SIG-M5 treated with dmso at 0.1 percent for 504 hours (cell line): Measurements from ENCODE around the gene MSH3.

Source experiments
- DNase-seq: peaks from one replicate; lab custom pipeline; 2025; ENCODE audit not compliant: unreplicated experiment; lab: John Stamatoyannopoulos, UW

Gene MSH3

DNA sequence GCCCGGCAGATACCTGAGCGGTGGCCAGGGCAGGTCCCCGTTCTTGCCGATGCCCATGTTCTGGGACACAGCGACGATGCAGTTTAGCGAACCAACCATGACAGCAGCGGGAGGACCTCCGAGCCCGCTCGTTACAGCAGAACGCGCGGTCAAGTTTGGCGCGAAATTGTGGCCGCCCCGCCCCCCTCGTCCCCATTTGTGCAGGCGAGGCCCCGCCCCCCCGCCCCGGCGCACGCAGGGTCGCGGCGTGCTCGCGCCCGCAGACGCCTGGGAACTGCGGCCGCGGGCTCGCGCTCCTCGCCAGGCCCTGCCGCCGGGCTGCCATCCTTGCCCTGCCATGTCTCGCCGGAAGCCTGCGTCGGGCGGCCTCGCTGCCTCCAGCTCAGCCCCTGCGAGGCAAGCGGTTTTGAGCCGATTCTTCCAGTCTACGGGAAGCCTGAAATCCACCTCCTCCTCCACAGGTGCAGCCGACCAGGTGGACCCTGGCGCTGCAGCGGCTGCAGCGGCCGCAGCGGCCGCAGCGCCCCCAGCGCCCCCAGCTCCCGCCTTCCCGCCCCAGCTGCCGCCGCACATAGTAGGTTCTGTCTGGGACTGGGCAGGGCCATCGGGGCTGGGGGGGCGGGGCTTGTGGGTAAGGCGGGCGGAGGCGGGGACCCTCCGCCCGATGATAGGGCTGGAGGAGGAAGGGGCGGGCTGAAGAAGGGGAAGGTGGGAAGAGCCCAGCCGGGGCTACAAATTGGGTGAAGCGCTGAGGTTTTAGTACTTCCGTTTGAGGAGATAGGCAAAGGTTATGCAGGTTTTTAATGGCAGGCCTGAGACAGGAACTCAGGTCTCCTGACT is at the start of gene MSH3, which contains the start of gene DHFR:
Gene MSH3, plus strand, starts transcription at position 262 of the 840 bp plus-strand sequence. Its CDS starts 76 bp downstream, at position 338.
Gene DHFR, minus strand, starts transcription at position 593 of the 840 bp plus-strand sequence. Its CDS starts 494 bp downstream, at position 99.
- peak; percentile 97 for DNase-seq

DNA sequence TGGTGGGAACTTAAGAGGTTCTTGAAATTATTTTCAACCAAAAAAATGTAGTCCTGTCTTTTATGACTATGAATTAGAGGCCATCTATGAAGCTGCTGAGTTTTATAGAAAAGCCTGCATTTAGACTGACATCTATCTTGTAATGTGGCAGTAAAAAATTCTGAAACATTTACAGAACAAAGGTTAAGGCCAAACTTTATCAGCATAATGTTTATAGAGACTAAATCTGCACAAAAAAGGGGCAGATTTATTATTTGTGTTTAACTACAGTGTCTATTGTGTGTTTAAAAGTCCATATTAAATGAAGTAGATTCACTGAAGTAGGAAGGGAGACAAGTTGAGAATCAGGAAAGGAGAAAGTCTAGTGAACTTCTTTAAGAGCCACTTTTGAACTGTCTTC is 47.1 kb upstream of the MSH3 start:
- DNase-seq = no peak

DNA sequence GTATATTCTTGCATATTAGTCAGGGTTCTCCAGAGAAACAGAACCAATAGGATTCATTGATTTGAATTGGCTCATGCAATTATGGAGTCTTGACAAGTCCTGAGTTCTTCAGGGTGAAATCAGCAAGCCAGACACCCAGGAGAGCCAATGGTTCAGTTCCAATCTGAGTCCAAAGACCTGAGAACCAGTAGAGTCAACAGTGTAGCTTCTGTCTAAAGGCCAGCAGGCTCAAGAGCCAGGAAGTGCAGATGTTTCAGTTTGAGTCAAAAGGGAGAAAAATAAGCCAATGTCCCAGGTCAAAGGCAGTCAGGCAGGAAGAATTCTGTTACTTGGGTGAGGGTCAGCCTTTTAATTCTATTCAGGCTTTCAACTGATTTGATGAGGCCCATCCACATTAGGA is 46.6 kb upstream of the MSH3 start:
- DNase-seq = no peak

DNA sequence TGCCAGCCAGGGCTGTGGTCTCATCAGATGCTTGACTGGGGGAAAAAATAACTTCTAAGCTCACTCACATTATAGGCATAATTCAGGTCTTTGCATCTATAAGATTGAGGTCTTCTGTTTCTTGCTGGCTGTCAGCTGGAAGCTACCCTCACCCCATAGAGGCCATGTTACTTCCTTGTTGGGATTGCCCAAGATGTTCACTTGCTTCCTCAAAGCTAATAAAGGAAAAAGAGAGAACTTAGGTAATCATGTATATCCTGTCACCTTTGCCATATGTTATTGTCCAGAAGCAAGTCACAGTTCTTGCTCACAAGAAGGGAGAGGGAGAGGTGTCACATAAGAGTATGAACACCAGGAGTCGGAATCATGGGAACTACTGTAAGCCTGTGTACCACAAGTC is 45.7 kb upstream of the MSH3 start:
- peak; percentile 96 for DNase-seq

DNA sequence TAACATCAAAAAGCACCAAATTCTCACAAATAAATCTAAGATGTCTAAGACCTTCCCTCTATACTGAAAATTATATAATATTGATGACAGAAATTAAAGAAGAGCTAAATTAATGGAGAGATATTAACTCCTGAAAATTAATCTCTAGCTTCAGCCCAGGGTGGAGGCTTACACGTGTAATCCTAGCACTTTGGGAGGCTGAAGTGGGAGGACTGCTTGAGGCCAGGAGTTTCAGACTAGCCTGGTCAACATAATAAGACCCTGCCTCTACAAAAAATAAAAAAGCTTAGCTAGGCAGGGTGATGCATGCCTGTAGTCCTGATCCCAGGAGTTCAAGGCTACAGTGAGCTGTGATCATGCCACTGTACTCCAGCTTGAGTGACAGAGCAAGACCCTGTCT is 44.8 kb upstream of the MSH3 start:
- no peak for DNase-seq

DNA sequence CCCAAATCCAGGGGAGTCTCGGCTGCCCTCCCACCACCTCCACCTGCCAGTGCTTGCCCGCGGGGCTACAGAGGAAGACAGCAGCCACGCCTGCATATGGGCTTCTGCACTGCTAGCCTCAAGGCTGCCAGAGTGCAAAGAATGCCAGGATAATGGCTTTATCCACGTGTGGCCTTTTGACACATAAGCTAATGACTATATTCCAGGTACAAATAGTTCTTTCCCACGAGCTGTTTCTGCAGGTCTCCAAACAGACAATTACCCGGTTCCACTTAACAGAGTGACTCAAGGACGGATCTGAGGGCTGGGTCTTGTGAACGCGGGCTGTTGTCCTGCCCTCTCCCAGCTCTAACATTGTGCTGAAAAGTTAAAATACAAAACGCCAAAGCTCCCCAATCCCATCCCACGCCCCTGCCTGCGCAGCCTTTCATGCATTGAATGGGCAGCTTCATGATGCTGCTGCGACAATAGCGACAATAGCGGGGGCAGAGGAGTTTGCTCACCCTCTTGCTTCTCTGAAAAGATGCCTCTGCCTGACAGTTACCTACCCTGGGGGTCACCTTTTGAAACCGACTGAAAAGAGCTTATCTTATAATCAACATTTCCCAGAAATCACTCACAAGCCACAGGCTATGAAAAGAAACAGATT is 39.1 kb upstream of the MSH3 start:
- no peak for DNase-seq

DNA sequence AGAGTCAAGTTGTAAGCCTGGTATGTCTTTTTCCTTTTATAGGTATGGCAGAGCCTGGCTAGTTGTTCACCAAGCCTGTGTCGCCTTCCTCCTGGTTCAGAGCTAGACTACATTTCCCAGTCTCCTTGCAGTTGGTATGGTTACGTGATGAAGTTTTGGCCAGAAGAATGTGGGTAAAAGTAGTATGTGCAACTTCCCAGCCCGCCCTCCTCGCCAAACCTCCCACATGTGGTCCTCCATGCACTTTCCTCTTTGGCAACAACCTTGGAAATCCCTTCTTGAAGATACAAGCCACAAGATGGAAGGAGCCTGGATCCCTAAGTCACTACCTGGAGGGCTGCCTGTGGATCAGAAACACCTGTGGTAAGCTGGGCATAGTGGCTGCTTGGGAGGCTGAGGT is 36.0 kb upstream of the MSH3 start:
- DNase-seq = no peak

DNA sequence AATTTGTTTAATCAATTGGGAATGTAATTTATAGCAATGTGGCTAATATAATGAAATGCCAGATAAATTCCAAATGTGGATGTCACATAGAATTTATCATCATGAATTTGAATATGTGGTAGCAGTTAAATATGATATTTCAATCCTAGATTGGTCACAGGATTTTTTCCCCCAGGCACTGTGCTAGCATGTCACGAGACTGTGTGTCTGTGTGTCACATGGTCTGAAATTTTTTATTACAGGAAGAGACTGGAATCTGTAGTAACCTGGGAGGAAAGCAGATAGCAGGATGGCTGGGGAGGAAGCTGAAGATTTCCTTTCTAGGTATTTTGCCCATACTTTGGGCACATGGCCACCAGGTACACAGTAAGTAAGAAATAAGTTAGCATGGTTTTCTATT is 35.4 kb upstream of the MSH3 start:
- no peak for DNase-seq

DNA sequence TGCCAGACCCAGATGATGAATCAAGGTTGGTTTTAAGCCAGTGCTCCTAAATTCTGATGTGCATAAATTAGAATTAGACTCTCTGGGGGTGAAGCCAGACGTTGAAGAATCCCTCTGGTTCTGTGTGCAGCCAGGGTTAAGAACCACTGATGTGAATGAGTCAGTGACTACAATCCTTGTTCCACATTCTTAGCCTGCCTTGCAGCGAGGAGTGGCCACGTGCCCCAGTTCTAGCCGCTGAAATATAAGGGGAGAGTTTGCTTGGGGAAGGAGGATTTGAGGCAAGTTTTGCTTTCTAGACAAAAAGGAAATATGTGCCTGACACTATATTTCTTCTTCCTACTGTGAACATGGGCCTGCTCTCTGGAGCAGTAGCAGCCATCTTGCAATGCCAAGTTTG is 34.2 kb upstream of the MSH3 start:
- no peak for DNase-seq

DNA sequence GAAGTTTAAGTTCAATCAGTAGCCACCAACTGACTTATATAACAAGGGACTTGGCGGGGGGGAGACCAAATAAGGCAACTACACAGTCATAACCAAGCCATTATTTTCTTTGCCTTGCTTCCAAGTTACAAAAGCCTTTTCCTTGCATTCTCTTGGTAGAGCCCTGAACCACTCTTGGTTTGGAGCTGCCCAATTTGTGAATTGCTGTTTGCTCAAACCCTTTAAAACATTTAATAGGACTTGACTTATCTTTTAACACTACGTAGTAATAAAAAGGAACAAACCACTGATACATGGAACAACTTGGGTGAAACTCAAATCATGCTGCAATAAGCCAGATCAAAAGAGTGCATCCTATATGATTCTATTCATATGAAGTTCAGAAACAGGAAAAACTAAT is 31.7 kb upstream of the MSH3 start:
- no peak for DNase-seq

DNA sequence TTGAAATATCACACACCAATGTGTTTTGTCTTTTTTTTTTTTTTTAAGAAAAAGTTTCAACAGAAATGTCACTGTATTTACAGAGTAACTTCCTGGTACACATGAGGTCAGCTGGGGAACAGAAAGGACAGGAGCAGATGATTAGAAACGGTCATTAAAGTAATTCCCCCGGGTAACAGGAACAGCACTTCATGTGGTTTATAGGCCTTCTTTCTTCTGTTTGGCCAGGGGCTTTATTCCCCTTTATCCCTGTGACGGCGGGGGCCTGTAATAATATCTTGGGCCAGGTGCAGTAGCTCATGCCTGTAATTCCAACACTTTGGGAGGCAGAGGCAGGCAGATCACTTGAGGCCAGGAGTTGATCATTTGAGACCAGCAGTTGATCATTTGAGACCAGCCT is 30.5 kb upstream of the MSH3 start:
- no peak for DNase-seq

DNA sequence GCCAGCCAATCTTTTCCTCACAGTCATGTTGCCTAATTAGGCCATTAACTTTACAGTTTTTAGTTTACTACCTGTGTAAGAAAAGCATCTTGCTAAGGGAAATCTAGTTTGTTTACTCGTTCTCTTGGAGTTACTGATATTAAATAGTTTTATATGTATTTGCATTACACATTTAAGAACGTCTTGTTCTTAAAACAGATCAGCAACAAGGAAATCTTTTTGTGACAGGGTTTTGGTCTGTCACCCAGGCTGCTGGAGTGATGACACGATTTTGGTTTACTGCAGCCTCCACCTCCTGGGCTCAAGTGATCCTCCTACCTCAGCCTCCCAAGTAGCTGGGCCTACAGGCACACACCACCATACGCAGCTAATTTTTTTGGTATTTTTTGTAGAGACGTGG is 29.2 kb upstream of the MSH3 start:
- no peak for DNase-seq

DNA sequence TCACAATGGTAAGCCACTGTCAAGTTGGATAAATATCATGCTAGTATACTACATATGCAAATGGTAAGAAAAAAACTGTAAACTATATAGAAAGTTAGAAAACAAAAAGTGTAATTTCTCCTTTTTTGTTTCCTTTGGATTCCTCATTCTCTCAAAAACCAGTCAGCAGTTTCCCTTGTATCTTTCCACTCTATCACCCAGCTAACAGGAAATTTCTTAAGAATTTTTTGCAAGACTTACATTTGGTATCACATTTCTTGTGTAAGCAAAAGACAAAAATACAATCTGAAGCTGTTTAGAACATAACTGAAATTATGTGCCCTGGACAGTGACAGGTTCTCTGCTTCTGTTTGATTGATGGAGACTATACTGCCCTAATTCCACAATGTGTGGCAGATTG is 25.2 kb upstream of the MSH3 start:
- DNase-seq = peak; percentile 24

DNA sequence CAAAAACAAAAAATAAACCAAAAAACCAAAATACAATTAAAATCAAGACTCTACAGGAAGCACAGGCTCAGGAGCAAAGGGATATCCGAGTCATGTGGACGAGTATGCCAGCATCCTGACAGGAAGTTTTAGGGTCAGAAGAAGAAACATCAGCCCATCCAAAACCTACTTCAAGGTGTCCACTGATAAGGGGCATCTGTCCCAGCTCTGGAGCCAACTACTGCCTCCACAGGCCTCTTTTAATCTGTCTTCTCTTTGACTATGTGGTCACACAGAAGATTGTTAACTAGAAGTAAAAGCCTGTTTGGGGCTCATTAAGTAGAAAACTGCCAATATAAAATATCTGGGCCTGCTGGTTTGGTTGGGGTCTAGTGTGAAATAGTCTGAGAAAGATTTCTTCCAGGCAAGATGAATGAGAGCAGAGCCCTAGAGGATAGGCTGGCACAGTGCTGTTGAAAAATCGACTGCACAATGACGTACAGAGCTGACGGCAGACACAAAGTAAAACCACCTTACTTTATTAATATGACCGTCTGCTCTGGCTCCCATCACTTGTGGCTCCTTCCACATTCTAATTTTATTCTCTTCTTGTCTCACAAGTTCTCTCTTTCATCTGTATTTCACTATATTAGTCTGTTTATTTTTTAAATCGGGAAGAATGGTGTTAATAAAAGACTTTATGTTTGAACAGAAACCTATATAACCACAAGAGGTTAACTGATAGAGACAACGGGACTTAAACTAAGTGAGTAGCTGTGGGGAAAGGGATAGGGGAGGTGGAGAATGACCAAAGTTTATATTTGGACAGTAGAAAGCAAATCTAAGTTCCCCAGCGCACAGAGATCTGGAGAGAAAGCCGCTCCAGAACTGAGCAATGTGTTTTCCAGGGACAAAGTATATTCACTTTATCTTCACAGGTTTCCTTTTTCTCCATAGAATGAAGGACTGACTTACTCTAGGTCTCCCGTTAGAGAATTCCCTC is 22.9 kb upstream of the MSH3 start:
- DNase-seq = no peak

DNA sequence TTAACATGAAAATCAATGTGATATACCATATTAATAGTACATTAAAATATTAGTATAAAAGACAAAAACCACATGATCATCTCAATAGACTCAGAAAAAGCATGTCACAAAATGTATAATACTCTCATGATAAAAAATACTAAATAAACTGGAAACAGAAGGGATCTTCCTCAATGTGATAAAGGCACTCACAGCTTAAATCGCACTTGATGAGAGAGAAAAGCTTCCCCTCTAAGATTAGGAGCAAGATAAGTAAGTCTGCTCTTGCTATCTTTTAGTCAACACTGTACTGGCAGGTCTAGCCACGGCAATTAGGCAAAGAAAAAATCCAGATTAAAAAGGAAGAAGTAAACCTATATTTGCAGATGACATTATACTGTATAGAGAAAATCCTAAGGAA is 21.8 kb upstream of the MSH3 start:
- DNase-seq = no peak

DNA sequence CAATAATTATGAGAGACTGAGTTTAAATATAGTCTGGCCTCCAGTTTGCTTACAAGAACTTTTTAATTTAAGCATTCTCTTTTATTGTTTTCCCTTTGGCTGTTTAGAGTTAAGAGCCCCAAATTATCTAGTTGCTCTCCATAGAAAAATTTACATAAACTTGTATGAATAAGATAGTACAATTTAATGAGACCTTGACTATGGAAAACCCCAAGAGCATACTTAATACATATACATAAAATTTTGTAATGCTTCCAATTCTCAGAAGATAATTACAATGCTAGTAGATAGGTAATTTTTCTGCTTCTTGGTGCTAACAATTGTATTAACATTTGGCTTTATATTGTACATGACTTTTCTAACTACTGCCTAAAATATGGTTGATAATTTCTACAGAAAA is 20.3 kb upstream of the MSH3 start:
- no peak for DNase-seq

DNA sequence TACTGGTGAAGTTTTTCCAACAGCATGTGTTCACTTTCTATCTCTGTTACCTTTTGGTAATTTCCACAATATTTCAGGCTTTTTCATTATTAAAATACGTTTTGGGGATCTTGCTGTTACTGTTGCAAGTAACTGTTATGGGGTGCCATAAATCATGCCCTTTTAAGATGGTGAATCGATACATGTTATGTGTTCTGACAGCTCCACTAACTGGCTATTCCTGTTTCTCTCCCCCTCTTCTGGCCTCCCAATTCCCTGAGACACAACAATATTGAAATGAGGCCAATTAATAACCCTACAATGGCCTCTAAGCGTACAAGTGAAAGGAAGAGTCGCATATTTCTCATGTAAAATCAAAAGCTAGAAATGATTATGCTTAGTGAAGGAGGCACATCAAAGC is 13.1 kb upstream of the MSH3 start:
- no peak for DNase-seq

DNA sequence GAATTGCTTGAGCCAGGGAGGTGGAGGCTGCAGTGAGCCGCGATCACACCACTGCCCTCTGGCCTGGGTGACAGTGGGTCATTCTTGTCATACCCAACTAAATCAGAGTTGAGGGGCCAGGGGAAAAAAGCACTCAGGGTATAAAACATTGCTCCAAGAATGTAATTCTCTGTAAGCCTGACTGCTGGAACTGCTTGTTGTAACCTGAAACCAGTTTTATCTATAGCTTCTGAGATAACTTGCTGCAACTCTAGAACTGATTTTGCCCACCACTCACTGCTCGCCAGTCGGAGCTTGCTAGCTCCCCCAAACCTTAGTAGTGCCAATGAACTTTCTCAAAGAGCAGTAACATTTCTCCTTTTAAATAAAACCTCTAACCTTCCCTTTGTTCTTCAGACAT is 9.6 kb upstream of the MSH3 start:
- DNase-seq = no peak

DNA sequence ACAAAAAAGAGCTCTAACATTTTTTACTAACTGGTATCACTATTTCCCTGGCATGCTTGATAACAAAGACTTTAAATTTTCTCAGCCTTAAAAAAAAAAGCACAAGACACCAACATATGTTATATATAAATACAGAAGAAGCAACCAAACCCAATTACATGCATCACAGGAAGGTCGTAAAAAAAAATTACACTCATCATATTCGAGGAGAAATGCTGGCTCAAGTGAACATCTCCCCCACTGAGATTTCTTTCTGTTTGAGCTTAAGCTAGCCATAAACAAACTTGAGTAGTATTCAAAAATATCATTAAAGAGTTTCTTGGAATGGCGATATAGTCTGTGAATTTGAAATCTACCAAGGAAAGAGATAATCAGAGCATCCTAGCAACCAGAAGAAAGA is 7.5 kb upstream of the MSH3 start:
- DNase-seq = no peak

DNA sequence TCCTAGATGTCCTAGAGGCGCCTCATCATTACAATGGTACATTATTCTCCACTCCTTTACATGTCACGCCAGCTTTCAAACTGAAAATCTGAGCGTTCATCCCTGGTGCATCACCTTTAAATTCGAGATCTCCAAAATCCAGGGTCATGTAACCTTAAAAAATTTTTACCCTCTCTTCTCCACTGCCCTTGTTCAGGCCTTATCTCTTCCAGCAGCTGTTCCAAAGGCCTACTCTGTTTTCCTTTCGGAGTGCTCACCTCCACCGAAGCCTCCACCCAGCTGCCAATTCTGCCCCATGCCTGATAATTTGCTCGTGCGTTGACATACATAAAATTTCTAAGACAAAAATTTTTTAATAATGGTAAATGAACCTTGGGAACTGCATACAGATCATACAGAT is 950 bp upstream of the MSH3 start:
- no peak for DNase-seq

DNA sequence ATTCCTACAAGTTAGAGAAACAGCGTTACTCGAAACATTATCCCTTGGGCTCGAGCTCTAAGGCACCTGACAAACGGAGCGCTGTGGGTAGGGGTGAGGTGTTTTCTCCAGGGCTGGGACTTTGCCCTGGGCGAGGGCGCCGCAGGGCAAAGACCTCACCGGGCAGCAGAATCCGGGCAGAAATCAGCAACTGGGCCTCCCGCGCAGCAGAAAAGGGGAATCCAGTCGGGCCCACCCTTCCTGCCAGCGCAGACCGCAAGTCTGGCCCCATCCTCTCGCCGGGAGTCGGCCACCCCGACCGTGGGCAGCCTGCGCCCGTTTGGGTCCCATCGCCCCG is 430 bp upstream of the MSH3 start:
- peak; percentile 61 for DNase-seq
